Measurements from ENCODE around the gene PRRT2. TPM values are rescaled to one million over a fixed set of nuclear protein-coding genes. Genes with fewer than 3 reads are reported as not detected.

Gene PRRT2
- total RNA-seq = 0.78 and 1.2 TPM in 2 replicates

GRCh38 chr16:29811896-29812665 lies at the start of gene PRRT2:
PRRT2 (plus strand) TSS chr16:29812193; CDS start chr16:29813055, 862 bp downstream.

GRCh38 chr16:29777576-29778350 lies 34.2 kb upstream of the PRRT2 start, which contains the start of gene ZG16:
ZG16 (plus strand) TSS chr16:29778256; CDS start chr16:29779267, 1,011 bp downstream.

GRCh38 chr16:29790183-29790948 lies 21.6 kb upstream of the PRRT2 start, which contains the start of gene KIF22:
KIF22 (plus strand) TSS chr16:29790751; CDS start chr16:29790760, 9 bp downstream.

GRCh38 chr16:29806099-29806579 lies 5.9 kb upstream of the PRRT2 start, which contains the start of gene MAZ:
MAZ (plus strand) TSS chr16:29806529; CDS start chr16:29806702, 173 bp downstream.

GRCh38 chr16:29815793-29816693 lies 4.0 kb downstream of the PRRT2 start, which contains the start of gene PAGR1:
PAGR1 (plus strand) TSS chr16:29816152; CDS start chr16:29816526, 374 bp downstream.

GRCh38 chr16:29820271-29820701 lies 8.3 kb downstream of the PRRT2 start, which contains the start of gene MVP:
MVP (plus strand) TSS chr16:29820462; CDS start chr16:29830550, 10,088 bp downstream.

GRCh38 chr16:29862884-29863668 lies 51.1 kb downstream of the PRRT2 start, which contains the start of gene CDIPT:
CDIPT (minus strand) TSS chr16:29863226; CDS start chr16:29862857, 369 bp downstream.

Other genes with a start within 250 kb of the PRRT2 start
- not detected in 2 replicates for gene SPN, start 148.9 kb upstream of the PRRT2 start, total RNA-seq
- gene QPRT, start 133.0 kb upstream of the PRRT2 start, total RNA-seq = 4.1 and 6.0 TPM in 2 replicates
- not detected in 2 replicates for gene C16orf54, start 66.2 kb upstream of the PRRT2 start, total RNA-seq
- not detected in 2 replicates for gene ZG16, start 33.9 kb upstream of the PRRT2 start, total RNA-seq
- gene KIF22, start 21.4 kb upstream of the PRRT2 start, total RNA-seq = 13.0 and 13.5 TPM in 2 replicates
- gene MAZ, start 5.7 kb upstream of the PRRT2 start, total RNA-seq = 95.2 and 108 TPM in 2 replicates
- gene PAGR1, start 4.0 kb downstream of the PRRT2 start, total RNA-seq = 25.6 and 29.2 TPM in 2 replicates
- 224 and 249 TPM in 2 replicates for gene MVP, start 8.3 kb downstream of the PRRT2 start, total RNA-seq
- 102 and 110 TPM in 2 replicates for gene CDIPT, start 51.0 kb downstream of the PRRT2 start, total RNA-seq
- 43.9 and 57.2 TPM in 2 replicates for gene SEZ6L2, start 87.4 kb downstream of the PRRT2 start, total RNA-seq
- 7.2 and 11.4 TPM in 2 replicates for gene ASPHD1, start 88.3 kb downstream of the PRRT2 start, total RNA-seq
- 5.7 and 9.7 TPM in 2 replicates for gene KCTD13, start 114.0 kb downstream of the PRRT2 start, total RNA-seq
- 104 and 105 TPM in 2 replicates for gene TMEM219, start 149.9 kb downstream of the PRRT2 start, total RNA-seq
- 32.1 and 33.8 TPM in 2 replicates for gene TAOK2, start 161.7 kb downstream of the PRRT2 start, total RNA-seq
- 6.9 and 9.7 TPM in 2 replicates for gene HIRIP3, start 183.4 kb downstream of the PRRT2 start, total RNA-seq
- gene INO80E, start 184.0 kb downstream of the PRRT2 start, total RNA-seq = 30.0 and 58.5 TPM in 2 replicates
- gene DOC2A, start 198.8 kb downstream of the PRRT2 start, total RNA-seq = not detected in 2 replicates
- not detected in 2 replicates for gene C16orf92, start 211.0 kb downstream of the PRRT2 start, total RNA-seq
- gene TLCD3B, start 219.1 kb downstream of the PRRT2 start, total RNA-seq = not detected in 2 replicates